Epidermal melanocyte (primary cell): ENCODE results near the gene SLC38A8.

Source experiments
- DNase-seq: peaks from one replicate; pipeline ENCODE4 v3.0.0; 2011; ENCODE audit warnings: low spot score; ENCODE audit not compliant: insufficient read length

SLC38A8 gene

DNA sequence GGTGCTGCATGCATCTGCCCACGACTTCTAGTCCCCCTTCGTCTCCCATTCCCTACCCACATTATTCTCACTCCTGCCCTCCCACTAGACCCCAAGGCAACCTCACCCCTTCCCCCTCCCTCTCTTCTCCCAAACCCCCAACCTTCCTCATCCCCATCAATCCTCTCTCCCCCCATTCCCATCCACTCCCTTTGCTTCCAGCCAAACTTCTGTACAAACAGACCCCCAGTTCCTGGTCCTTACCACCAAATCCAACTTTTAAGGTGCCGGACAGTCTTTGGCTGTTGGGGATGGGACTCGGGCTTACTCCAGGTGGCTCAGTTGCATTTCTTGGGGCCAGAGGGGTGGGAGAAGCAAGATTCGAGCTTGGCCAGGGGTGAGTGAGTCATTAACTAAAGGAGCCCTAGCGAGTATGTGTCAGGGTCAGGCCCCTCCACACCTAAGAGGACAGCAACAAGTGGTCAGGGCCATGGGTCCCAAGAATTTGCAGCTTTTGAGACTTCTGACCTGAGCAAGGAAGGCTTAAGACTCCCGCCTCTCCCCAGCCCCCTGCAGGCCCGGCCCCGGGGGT lies at the start of gene SLC38A8:
SLC38A8 (minus strand) TSS at position 488 of the 571 bp plus-strand sequence. CDS start 638 bp downstream, outside the sequence.
- no peak for DNase-seq

- DNase-seq = no peak
Observed at GRCh38 chr16:84091460-84091859, 48.9 kb upstream of the SLC38A8 start.

DNA sequence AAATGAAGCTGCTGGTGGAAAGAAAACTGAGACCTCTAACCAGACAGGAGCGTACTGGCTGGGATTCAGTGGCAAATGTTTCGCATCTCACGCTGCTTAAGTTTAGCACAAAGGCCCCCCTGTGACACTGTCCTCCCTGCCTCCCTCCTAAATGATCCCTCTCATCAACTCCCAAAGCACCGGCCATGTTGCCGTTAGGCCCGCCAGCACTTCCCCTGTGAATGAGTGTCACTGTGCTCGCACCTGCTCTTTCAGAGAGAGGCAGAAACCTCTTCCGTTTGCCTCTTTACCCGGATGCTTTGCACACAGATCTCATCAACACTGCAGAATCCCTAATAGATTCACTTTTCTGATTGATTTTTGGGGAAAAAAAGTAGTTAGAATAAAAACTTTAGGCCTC lies 47.6 kb upstream of the SLC38A8 start:
- no peak for DNase-seq

DNA sequence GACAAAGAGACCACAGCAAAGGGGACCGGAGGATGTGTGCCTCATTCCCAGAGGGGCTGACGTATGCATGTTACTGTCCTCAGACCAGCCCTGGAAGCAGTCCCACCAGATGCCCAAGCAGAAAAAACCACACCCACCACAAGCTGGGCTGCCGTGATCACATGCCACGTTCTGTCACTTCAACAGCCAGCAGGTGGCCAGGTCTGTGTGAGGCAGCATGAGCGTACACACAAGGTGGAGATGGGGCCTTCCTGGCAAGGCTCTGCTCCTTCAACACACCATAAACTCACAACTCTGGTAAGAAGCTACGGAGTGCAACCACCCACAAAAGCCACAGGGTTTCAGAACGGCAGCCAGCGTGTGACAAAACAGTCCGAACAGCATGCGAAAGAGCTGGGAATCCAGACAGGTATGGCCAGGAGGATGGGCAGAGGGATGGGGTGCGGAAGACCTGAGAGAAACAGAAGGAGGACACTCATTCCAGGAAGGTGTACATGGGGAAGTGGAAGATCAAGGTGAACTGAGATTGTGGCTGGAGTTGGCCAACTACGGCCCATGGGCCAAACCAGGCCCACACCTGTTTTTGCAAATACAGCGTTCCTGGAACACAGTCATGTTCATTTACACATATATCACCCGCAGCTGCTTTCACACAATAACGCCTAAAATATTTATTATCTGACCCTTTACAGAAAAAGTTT lies 46.2 kb upstream of the SLC38A8 start:
- no peak for DNase-seq

DNA sequence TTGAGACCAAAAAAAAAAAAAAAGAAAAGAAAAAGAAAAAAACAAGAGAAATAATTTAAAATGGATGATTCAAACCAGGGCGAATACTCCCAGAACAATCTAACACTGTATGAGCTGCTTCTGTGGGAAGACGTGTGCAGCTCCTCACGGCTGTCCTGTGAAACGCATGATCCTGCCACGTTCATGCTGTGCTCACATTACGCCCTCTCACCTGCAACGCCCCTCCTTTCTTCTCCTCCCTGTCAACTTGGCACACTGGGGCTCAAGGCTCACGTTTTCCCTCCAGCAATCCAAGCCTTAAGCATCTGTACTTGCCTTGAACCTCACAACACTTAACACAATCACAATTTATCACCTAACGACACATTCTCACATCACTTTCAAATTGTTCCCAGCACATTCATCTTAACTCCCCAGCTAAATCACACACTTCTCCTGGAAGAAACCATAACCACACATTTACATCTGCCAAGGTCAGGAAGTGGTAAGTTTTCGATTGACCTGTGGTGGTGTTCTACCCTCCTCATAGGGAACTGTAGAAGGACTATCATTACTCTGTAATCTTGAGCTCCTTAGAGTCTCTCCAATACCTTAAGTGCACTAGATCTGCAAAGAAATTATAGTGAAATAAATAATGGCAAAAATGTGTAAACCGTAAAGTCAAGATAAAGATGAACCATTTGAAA lies 45.0 kb upstream of the SLC38A8 start:
- DNase-seq = no peak

DNA sequence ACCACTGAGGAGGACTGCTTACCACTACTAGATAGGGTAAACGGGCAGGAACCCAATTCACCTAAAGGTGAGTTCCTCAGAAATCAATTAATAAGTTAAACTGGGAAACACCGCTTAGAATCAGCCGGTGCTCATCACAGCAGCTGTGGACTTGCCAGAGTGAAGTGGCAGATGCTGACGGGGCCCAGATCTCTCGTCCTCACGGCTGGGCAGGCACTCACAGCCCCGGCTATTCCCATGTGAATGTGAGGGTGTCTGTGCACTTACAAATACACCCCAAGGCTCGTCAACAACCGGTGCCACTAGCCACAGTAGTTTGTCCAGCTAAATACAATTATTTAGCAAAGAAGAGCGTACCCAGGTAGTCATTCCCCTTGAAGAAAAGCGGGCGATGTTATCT lies 44.4 kb upstream of the SLC38A8 start:
- DNase-seq = no peak

DNA sequence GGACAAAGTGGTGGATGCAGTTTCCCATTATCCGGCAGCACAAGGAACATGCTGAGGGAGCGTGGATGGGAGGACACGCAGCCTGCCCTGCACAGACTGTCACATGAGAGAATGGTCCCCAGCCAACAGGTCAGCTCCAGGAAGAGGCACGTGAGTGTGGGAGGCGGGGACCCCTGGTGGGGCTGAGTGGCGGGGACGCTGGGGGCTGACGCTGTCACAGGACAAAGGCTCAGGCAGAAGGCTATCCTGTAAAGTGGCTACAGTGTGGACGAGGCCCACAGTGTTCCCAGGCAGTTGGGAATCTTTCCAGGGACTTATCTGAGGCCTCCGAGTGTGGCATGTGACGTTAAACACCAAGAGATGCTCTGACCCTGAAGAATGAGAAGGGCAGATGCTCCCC lies 43.7 kb upstream of the SLC38A8 start:
- no peak for DNase-seq

GRCh38 chr16:84085773-84086172 lies 43.2 kb upstream of the SLC38A8 start:
- no peak for DNase-seq

GRCh38 chr16:84085271-84085667 lies 42.7 kb upstream of the SLC38A8 start:
- no peak for DNase-seq

GRCh38 chr16:84084570-84085270 lies 42.1 kb upstream of the SLC38A8 start:
- peak; percentile 49 for DNase-seq

- no peak for DNase-seq
Observed at GRCh38 chr16:84082835-84083569, 40.4 kb upstream of the SLC38A8 start.

DNA sequence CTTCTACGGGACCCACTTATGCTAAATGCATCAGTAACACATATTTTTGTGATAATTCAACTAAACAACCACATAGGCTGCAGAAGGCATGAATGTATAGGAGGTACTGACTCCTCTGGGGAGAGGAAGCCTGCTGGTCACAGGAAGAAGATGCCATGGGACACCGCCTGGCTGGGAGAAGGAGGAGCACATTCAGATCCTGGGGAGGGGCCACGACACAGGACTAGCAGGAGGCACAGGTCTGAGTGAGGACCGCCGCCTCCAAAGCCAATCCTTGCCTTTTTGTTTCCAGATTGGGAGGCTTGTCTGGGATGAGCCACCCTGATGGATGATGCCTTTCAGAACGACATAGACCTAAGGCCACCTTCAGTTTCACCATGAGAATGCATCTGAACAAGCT lies 39.5 kb upstream of the SLC38A8 start:
- DNase-seq = no peak

GRCh38 chr16:84081446-84081989 lies 38.9 kb upstream of the SLC38A8 start:
- DNase-seq = no peak

- no peak for DNase-seq
Observed at GRCh38 chr16:84080813-84081212, 38.2 kb upstream of the SLC38A8 start.

DNA sequence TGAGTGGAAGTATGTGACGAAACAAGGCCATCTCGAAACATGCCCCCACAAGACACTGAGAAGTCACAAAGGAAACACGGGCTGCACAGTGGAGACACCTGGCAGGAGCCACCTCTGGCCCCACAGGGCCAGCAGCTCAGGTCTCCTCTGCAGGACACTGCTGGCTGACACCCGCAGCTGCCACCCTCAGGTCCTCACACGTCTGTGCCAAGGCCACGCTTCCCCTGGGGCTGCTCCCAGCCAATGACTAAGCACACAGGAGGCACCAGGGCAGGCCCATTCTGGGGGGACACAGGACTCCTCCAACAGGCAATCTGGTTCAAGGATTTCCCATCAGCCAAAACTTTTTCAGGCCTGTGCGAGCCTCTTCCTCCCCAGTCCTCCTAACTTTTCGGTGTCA lies 37.8 kb upstream of the SLC38A8 start:
- no peak for DNase-seq

DNA sequence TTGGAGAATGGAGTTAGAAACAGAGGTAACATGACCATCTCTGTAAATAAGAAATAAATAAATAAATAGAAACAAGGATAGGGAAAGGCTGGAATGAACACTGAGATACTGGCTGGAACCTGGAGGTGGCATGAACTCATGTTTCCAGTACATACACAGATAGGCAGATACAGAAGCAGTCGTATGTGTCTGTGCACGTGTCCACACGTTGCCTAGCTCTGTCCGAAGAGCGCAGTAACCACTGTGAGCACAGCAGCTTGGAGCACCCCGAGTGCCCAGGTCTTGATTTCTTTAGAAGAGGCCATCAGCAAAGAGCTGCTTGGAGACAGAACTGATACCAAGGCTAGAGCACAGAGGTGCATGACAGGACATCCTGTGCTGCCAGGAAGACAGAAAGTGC lies 37.1 kb upstream of the SLC38A8 start:
- no peak for DNase-seq

DNA sequence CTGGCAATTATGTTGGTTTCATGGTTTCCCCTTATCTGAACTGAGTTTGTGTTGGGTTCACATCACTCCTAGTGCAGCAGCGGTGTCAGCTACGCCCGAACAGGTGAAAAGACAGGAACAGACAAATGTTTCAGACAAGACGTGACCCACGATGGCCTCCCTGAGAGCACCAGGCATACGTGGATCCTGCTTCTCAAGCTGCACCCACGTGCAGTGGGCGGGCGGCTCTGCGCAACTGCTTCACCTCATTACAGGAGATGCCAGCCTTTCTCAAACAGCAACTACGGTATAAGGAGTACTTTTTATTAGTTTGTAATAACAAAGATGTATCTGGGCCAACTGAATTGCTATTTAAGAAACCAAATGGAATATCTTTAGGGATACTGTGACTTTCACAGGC lies 32.8 kb upstream of the SLC38A8 start:
- DNase-seq = no peak

DNA sequence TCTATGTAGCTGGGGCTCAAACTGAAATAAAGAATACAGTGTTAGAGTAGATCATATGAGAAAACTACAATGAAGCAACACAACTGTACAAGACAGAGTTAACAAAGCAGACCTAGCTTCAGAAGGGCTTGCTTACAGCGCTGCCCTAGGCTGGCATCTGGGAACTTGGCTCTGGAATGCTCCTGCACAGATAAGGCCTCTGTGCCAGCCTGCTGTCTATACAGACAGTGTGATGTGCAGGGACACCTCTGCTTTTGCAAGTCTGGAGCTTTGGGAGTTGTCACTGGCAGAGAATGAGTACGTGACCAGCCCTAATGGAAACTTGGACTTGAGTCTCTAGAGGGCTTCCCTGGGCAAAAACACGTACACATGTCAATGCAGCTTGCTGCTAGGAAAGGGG lies 32.1 kb upstream of the SLC38A8 start:
- no peak for DNase-seq

- DNase-seq = no peak
Observed at GRCh38 chr16:84072014-84072413, 29.4 kb upstream of the SLC38A8 start.

GRCh38 chr16:84071121-84071520 lies 28.5 kb upstream of the SLC38A8 start:
- DNase-seq = no peak

GRCh38 chr16:84069540-84069939 lies 26.9 kb upstream of the SLC38A8 start:
- no peak for DNase-seq
